C4-2B (cell line): Measurements from ENCODE around the gene CD47.

ENCODE experiments used
- H3K27ac ChIP-seq: fragments of 450-650 bp; 2 replicates; pipeline ENCODE4 v1.5.1; 2017
- CTCF ChIP-seq: fragments of 450-650 bp; conservative IDR thresholded peaks from 2 replicates; pipeline ENCODE4 v1.5.1; 2017; ENCODE audit warnings: mild to moderate bottlenecking
- ZFX ChIP-seq: fragments of 450-650 bp; IDR thresholded peaks from 2 replicates; pipeline ENCODE4 v1.6.1; 2017

Gene CD47

GRCh38 chr3:108103040-108103751 is 12.4 kb upstream of the CD47 start:
- TF ChIP-seq ZFX (no peak), CTCF (no peak)
- peak overlapping the region; percentile 33 for H3K27ac ChIP-seq

- H3K27ac ChIP-seq = peak overlapping the region; percentile 33
- TF ChIP-seq ZFX (no peak), CTCF (no peak)
Measured at GRCh38 chr3:108102420-108103039, 11.7 kb upstream of the CD47 start.

- H3K27ac ChIP-seq = no peak overlapping the region
- TF ChIP-seq ZFX (no peak), CTCF (no peak)
Measured at GRCh38 chr3:108100906-108101660, 10.3 kb upstream of the CD47 start.

- TF ChIP-seq CTCF (no peak), ZFX (no peak)
- H3K27ac ChIP-seq = no peak overlapping the region
Measured at GRCh38 chr3:108099679-108100428, 9.0 kb upstream of the CD47 start.

- no peak overlapping the region for H3K27ac ChIP-seq
- no peak for TF ChIP-seq ZFX
- TF ChIP-seq CTCF = no peak
Measured at GRCh38 chr3:108099244-108099643, 8.4 kb upstream of the CD47 start.

GRCh38 chr3:108098003-108098370 is 7.2 kb upstream of the CD47 start:
- no peak overlapping the region for H3K27ac ChIP-seq
- TF ChIP-seq ZFX (no peak), CTCF (no peak)
